K562 (cell line): ENCODE data around the gene GIPR. TPM values are rescaled to one million over a fixed set of nuclear protein-coding genes. Genes with fewer than 3 reads are reported as not detected.

Experiments used
- ATAC-seq: fragments of 200-7000 bp; cut with Tn5 transposase; 3 replicates; pipeline ENCODE4 v1.9.1; 2020; ENCODE audit warnings: moderate library complexity
- BruUV-seq: library from RNA; stranded (reverse); fragments of 400-500 nt; replicated peaks from 2 replicates; lab custom pipeline; 2021; lab: Mats Ljungman, UMichigan
- CTCF ChIA-PET: fragments of 300-600 bp; formaldehyde crosslinking; extraction: SDS; loops from one replicate; lab custom pipeline; 2021; ENCODE audit warnings: low intra/inter-chr PET ratio; lab: Yijun Ruan, JAX
- POLR2A ChIA-PET: fragments of 300-600, 350-650 bp; sonication (Branson Sonifier 250); formaldehyde crosslinking; extraction: SDS; loops from one replicate; lab custom pipeline; 2021; ENCODE audit warnings: antibody characterized with exemption, inconsistent platforms; lab: Yijun Ruan, JAX
- DNase-seq, 4 experiments: peaks; one replicate each; pipeline versions ENCODE4 v3.0.0 to v3.0.0-alpha.2; 2011 to 2018; ENCODE audit warnings: low spot score in 3 of 4, mixed read lengths in 3 of 4; ENCODE audit errors: extremely low read depth in 1 of 4
- FAIRE-seq: peaks from 2 replicates; lab custom pipeline; 2011; peaks lifted over from hg19 to GRCh38; lab: Jason Lieb, UNC
- H2AFZ ChIP-seq: 2 replicates; pipeline ENCODE4 v1.6.0; 2011; ENCODE audit warnings: low read depth, low read length, control low read depth, inconsistent platforms
- H3K27ac ChIP-seq: fragments of 200-600 bp; 3 replicates; pipeline ENCODE4 v1.8.0; 2011; ENCODE audit warnings: low read depth, mild to moderate bottlenecking, control low read depth, inconsistent platforms, low read length, moderate library complexity, mixed read lengths; ENCODE audit errors: extremely low read depth
- H3K27me3 ChIP-seq, 2 experiments: fragments of 300-600 bp in 1 of 2; 2 replicates in 1 of 2; 3 replicates in 1 of 2; pipeline versions ENCODE4 v1.6.0 to v1.8.0; 2011; ENCODE audit warnings: inconsistent platforms in 2 of 2, low read length in 2 of 2, mild to moderate bottlenecking in 1 of 2, mixed read lengths in 1 of 2, moderate library complexity in 1 of 2; ENCODE audit not compliant: control insufficient read depth in 2 of 2, insufficient read depth in 2 of 2
- H3K36me3 ChIP-seq: fragments of 300-600 bp; 3 replicates; pipeline ENCODE4 v1.8.0; 2011; ENCODE audit warnings: mild to moderate bottlenecking, low read length, inconsistent platforms; ENCODE audit not compliant: control insufficient read depth, insufficient read depth
- H3K4me1 ChIP-seq, 2 experiments: fragments of 200-600 bp in 1 of 2; replicated peaks in 1 of 2; 2 replicates in 1 of 2; 3 replicates in 1 of 2; pipeline versions ENCODE4 v1.5.1 to v1.8.0; 2011; ENCODE audit warnings: inconsistent platforms in 2 of 2, low read length in 2 of 2, mild to moderate bottlenecking in 1 of 2, mixed read lengths in 1 of 2, moderate library complexity in 1 of 2; ENCODE audit not compliant: control insufficient read depth in 2 of 2, insufficient read depth in 2 of 2
- H3K4me2 ChIP-seq: 2 replicates; pipeline ENCODE4 v1.6.1; 2011; ENCODE audit warnings: low read length, control low read depth, inconsistent platforms, mixed read lengths; ENCODE audit not compliant: insufficient read depth
- H3K4me3 ChIP-seq: fragments of 200-600 bp; sonication (generic), shearing (Covaris generic); 2 replicates; pipeline ENCODE4 v1.5.1; 2016; ENCODE audit warnings: control low read depth, inconsistent platforms
- H3K79me2 ChIP-seq: fragments of 200-600 bp; 3 replicates; pipeline ENCODE4 v1.8.0; 2011; ENCODE audit warnings: low read length, inconsistent platforms; ENCODE audit not compliant: control insufficient read depth, insufficient read depth
- H3K9ac ChIP-seq, 2 experiments: 2 replicates each; pipeline versions ENCODE4 v1.6.0 to v1.6.1; 2011; ENCODE audit warnings: low read depth in 2 of 2, low read length in 2 of 2, control low read depth in 1 of 2, inconsistent platforms in 1 of 2, mild to moderate bottlenecking in 1 of 2, mixed read lengths in 1 of 2; ENCODE audit not compliant: insufficient read depth in 1 of 2
- H3K9me1 ChIP-seq: one replicate; pipeline ENCODE4 v1.6.0; 2011; ENCODE audit warnings: inconsistent platforms, mild to moderate bottlenecking, low read length, moderate library complexity; ENCODE audit not compliant: control insufficient read depth, insufficient read depth
- H3K9me3 ChIP-seq: replicated peaks from 2 replicates; pipeline ENCODE4 v1.5.1; 2011; ENCODE audit warnings: low read depth, low read length, inconsistent platforms; ENCODE audit not compliant: control insufficient read depth, insufficient read depth
- H4K20me1 ChIP-seq: replicated peaks from 2 replicates; pipeline ENCODE4 v1.6.1; 2011; ENCODE audit warnings: low read length, inconsistent platforms, mixed read lengths; ENCODE audit not compliant: control insufficient read depth, insufficient read depth
- BMI1 ChIP-seq: fragments of 150-350 bp; IDR thresholded peaks from 2 replicates; pipeline ENCODE4 v1.6.1; 2014; ENCODE audit warnings: low read length
- CREB3L1 ChIP-seq: fragments of 450-650 bp; IDR thresholded peaks from 2 replicates; pipeline ENCODE4 v1.6.1; 2014; ENCODE audit warnings: low read depth, mild to moderate bottlenecking, moderate library complexity, borderline replicate concordance
- CSDE1 ChIP-seq, 2 experiments: fragments of 450-650 bp; IDR thresholded peaks; 2 replicates each; pipeline ENCODE4 v1.6.1; 2016; ENCODE audit warnings: mild to moderate bottlenecking in 1 of 2
- DNMT1 ChIP-seq: fragments of 450-650 bp; IDR thresholded peaks from 2 replicates; pipeline ENCODE4 v1.6.1; 2016; ENCODE audit warnings: antibody characterized with exemption, mild to moderate bottlenecking
- ESRRA ChIP-seq: fragments of 450-650 bp; IDR thresholded peaks from 2 replicates; pipeline ENCODE4 v1.6.1; 2014; ENCODE audit warnings: low read depth, mild to moderate bottlenecking, moderate library complexity, borderline replicate concordance
- GTF2E2 ChIP-seq: fragments of 200-800 bp; sonication (Bioruptor generic); IDR thresholded peaks from 2 replicates; pipeline ENCODE4 v1.6.1; 2016; ENCODE audit warnings: missing genetic modification characterization, missing compliant biosample characterization
- HCFC1 ChIP-seq: IDR thresholded peaks from 2 replicates; pipeline ENCODE4 v1.6.1; 2012; ENCODE audit warnings: low read depth, low read length, improper control_type of control experiment
- KDM1A ChIP-seq, 2 experiments: fragments of 450-650 bp; IDR thresholded peaks; 2 replicates each; pipeline ENCODE4 v1.6.1; 2016; ENCODE audit warnings: mild to moderate bottlenecking in 2 of 2
- PCBP1 ChIP-seq: fragments of 200-400 bp; formaldehyde crosslinking; IDR thresholded peaks from 2 replicates; pipeline ENCODE4 v1.6.1; 2018; ENCODE audit warnings: mild to moderate bottlenecking, low read depth, low read length; ENCODE audit not compliant: poor library complexity, severe bottlenecking
- RB1 ChIP-seq: fragments of 450-650 bp; IDR thresholded peaks from 2 replicates; pipeline ENCODE4 v1.6.1; 2017; ENCODE audit warnings: low read depth, mild to moderate bottlenecking
- RCOR1 ChIP-seq, 2 experiments: IDR thresholded peaks; 2 replicates each; pipeline ENCODE4 v1.6.1; 2012; ENCODE audit warnings: low read depth in 2 of 2, low read length in 2 of 2, borderline replicate concordance in 1 of 2, improper control_type of control experiment in 1 of 2
- RFX1 ChIP-seq: fragments of 450-650 bp; IDR thresholded peaks from 2 replicates; pipeline ENCODE4 v1.6.1; 2016; ENCODE audit warnings: mild to moderate bottlenecking, moderate library complexity
- SMAD4 ChIP-seq: fragments of 250-450 bp; sonication (Bioruptor Pico); conservative IDR thresholded peaks from 2 replicates; pipeline ENCODE4 v1.8.0; 2021; ENCODE audit warnings: inconsistent platforms, mild to moderate bottlenecking, moderate library complexity
- STAG1 ChIP-seq: sonication (generic); formaldehyde crosslinking; IDR thresholded peaks from 2 replicates; pipeline ENCODE4 v1.5.0; 2020; ENCODE audit warnings: missing genetic modification reagents, borderline replicate concordance
- STAT5B ChIP-seq: fragments of 250-450 bp; sonication (Bioruptor Pico); IDR thresholded peaks from 2 replicates; pipeline ENCODE4 v1.8.0; 2021; ENCODE audit warnings: mild to moderate bottlenecking, inconsistent platforms
- TBL1XR1 ChIP-seq, 2 experiments: IDR thresholded peaks; 2 replicates each; pipeline ENCODE4 v1.6.1; 2012; ENCODE audit warnings: improper control_type of control experiment in 2 of 2, low read length in 2 of 2, mild to moderate bottlenecking in 1 of 2
- USF2 ChIP-seq: sonication (generic); formaldehyde crosslinking; IDR thresholded peaks from 2 replicates; pipeline ENCODE4 v1.5.0; 2020; ENCODE audit warnings: missing genetic modification reagents
- ZEB2 ChIP-seq: fragments of 450-650 bp; IDR thresholded peaks from 2 replicates; pipeline ENCODE4 v1.6.1; 2016
- ZFX ChIP-seq: sonication (generic); formaldehyde crosslinking; IDR thresholded peaks from 2 replicates; pipeline ENCODE4 v1.8.0; 2022; ENCODE audit warnings: mild to moderate bottlenecking, missing genetic modification reagents, moderate library complexity
- ZNF431 ChIP-seq: sonication (generic); formaldehyde crosslinking; IDR thresholded peaks from 2 replicates; pipeline ENCODE4 v1.8.0; 2022; ENCODE audit warnings: mild to moderate bottlenecking, missing genetic modification reagents
- ZNF740 ChIP-seq, 3 experiments: fragments of 200-800 bp in 1 of 3; sonication (Bioruptor generic) in 1 of 3; sonication (generic) in 1 of 3; formaldehyde crosslinking in 1 of 3; IDR thresholded peaks; 2 replicates each; pipeline versions ENCODE4 v1.6.1 to v1.8.0; 2016 to 2022; ENCODE audit warnings: mild to moderate bottlenecking in 2 of 3, missing compliant biosample characterization in 2 of 3, missing genetic modification characterization in 2 of 3, missing genetic modification reagents in 1 of 3
- WGBS: fragments of 100-300 bp; shearing (Covaris generic); methylation state at CpG from one replicate; pipeline ENCODE4 v1.1.6; 2016; ENCODE audit warnings: low coverage, mixed read lengths; ENCODE audit not compliant: insufficient coverage; ENCODE audit errors: missing lambda C conversion rate; 5-methylcytosine and 5-hydroxymethylcytosine counted together
- in situ Hi-C: fragments of 300-500 bp; cut with MboI; formaldehyde crosslinking; loops from 4 replicates; pipeline ENCODE4 v1.15.0; 2018; ENCODE audit warnings: inconsistent platforms, mixed read lengths
- intact Hi-C: fragments of 100-400 bp; cut with micrococcal nuclease; formaldehyde crosslinking; loops from 2 replicates; pipeline ENCODE4 v1.14.2; 2022
- polyA plus RNA-seq, 8 experiments: library from polyadenylated mRNA; depleted of rRNA in 4 of 8; stranded (reverse) in 5 of 8; unstranded in 3 of 8; fragments of >200 nt; fragmentation: Nextera tagmentation in 2 of 8; fragmentation: Illumina TruSeq in 1 of 8; extraction: Ambion mirVana in 2 of 8; extraction: Trizol in 1 of 8; gene quantifications; 2 replicates each; pipeline versions ENCODE4 v1.2.1 to v1.2.3, GENCODE V29; 2011 to 2014; ENCODE audit warnings: inconsistent platforms in 1 of 8, missing spikeins in 1 of 8
- total RNA-seq, 7 experiments: library from RNA; depleted of rRNA in 6 of 7; stranded (reverse); fragments of >200 nt in 6 of 7; fragmentation: Illumina TruSeq in 2 of 7; extraction: Trizol in 2 of 7; gene quantifications; 2 replicates each; pipeline versions ENCODE4 v1.2.1 to v1.2.3, GENCODE V29; 2011 to 2021; ENCODE audit warnings: low replicate concordance in 1 of 7

Gene GIPR
- total and polyA plus RNA-seq, 9 of the 15 experiments (the other 6 are each of a cell fraction or from before 2014, with no cell fraction given) = 2.2 to 26.8 (median 12.7) TPM

DNA sequence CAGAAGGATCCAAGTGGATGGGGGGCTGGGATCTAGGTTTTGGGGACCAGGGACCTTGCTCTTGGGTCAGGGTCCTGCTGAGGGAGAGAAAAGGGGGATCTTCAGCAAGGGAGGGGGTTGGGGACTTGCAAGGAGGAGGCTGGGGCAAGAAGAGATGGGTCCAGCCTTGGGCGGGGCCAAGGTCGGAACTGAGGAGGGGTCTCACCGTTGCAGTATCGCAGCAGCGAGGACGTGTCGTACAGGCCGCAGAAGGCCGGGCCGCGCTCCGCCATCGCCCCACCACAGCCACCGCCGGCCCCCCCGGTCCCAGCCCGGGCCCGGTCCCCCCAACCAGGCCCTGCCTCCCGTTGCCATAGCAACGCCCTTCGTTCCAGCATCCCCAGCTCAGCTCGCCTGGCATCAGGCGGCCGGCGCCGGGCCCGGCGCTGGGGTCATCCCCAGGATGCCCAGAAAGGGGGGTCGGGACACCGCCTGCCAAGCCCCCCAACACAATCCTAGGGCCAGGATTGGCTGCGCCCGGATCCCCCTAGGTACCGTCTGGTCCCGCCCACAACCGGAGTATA lies 22.9 kb upstream of the GIPR start:
- no peaks in the 10 kb centered on the region for H3K9me1 ChIP-seq
- DNase-seq (no peak), FAIRE-seq (no peak), ATAC-seq (no peak)
- H2AFZ ChIP-seq = peak overlapping the region; percentile 93
- peak overlapping the region; percentile 41 for H3K4me3 ChIP-seq
- no peaks in the 10 kb centered on the region for H4K20me1 ChIP-seq
- BruUV-seq = no TSS peak
- CTCF ChIA-PET = interaction anchor here (4.6 kb wide), 1 partner anchor 121 kb away, joined by 34 read pairs; no protein-coding TSS in a partner anchor
- peaks cover 20 to 44% of the 10 kb centered on the region in 2 experiments for H3K4me1 ChIP-seq
- no peaks in the 10 kb centered on the region for H3K79me2 ChIP-seq
- POLR2A ChIA-PET = interaction anchor here (0.7 to 1.4 kb wide), 4 partner anchors 24 to 178 kb away, joined by 3 to 12 read pairs (median 5); partner anchors contain the start of gene FOSB
- WGBS = 13% methylated on average over 23 of the region's 35 CpGs
- H3K36me3 ChIP-seq = no peaks in the 10 kb centered on the region
- H3K4me2 ChIP-seq = peak overlapping the region; percentile 79
- no peaks in the 10 kb centered on the region for H3K9me3 ChIP-seq
- in situ Hi-C loops = no loop called here
- H3K27ac ChIP-seq = no peak overlapping the region
- intact Hi-C loops = no loop called here
- no peak overlapping the region for H3K9ac ChIP-seq
- H3K27me3 ChIP-seq = no peaks in the 10 kb centered on the region
- TF ChIP-seq BMI1 = peak; percentile 76
- 0 out of 2 replicates have a peak, but pooled peaks have one; percentile 6 for TF ChIP-seq ZFX (CRISPR knock-in tag)
- TF ChIP-seq STAG1 (CRISPR knock-in tag) = no peak
- peak; percentile 12; the same call in 1 of the 2 replicates for TF ChIP-seq RB1
- peak in 1 of 2 experiments; percentile 93; a peak in 2 of 4 replicates for TF ChIP-seq CSDE1 (IDR thresholded peaks at IDR 0.05)
- no peak for TF ChIP-seq SMAD4 (CRISPR knock-in tag)
- TF ChIP-seq STAT5B = no peak
- no peak for TF ChIP-seq GTF2E2 (tag)
- TF ChIP-seq ZEB2 = no peak
- 0 out of 2 replicates have a peak, but pooled peaks have one; percentile 46 for TF ChIP-seq ZNF740 (CRISPR knock-in tag; IDR thresholded peaks at IDR 0.05)
- no peak for TF ChIP-seq ZNF740 (tag; IDR thresholded peaks at IDR 0.05)
- peak; percentile 67 to 78; a peak in 2 of 4 replicates for TF ChIP-seq RCOR1 (IDR thresholded peaks at IDR 0.05; ENCODE audit: borderline replicate concordance in 1 of 2, low read depth in 2 of 2, low read length in 2 of 2)
- TF ChIP-seq KDM1A (IDR thresholded peaks at IDR 0.05) = peak; percentile 91 to 96
- TF ChIP-seq DNMT1 = no peak
- TF ChIP-seq PCBP1 = peak; percentile 51
- TF ChIP-seq CREB3L1 = no peak
- 0 out of 2 replicates have a peak, but pooled peaks have one; percentile 51 for TF ChIP-seq ESRRA
- TF ChIP-seq TBL1XR1 (IDR thresholded peaks at IDR 0.05; ENCODE audit: low read length in 2 of 2) = no peak
- peak; percentile 99 for TF ChIP-seq RFX1
- no peak for TF ChIP-seq USF2 (CRISPR knock-in tag)
- TF ChIP-seq HCFC1 = no peak
- no peak for TF ChIP-seq ZNF431
